Lower leg skin (tissue), 3 donors: ENCODE measurements around the gene SGMS2.

Experiments used
- CTCF ChIP-seq, 3 donors: fragments of 450-650 bp; IDR thresholded peaks; one replicate each; pipeline ENCODE4 v1.5.1; 2016; ENCODE audit warnings: antibody characterized with exemption in 3 of 3, mild to moderate bottlenecking in 3 of 3, moderate library complexity in 2 of 3
- POLR2A ChIP-seq, 2 donors: fragments of 450-650 bp; IDR thresholded peaks; one replicate each; pipeline ENCODE4 v1.6.1; 2016 to 2017; ENCODE audit warnings: antibody characterized with exemption in 2 of 2, mild to moderate bottlenecking in 1 of 2, moderate library complexity in 1 of 2

GRCh38 chr4:107950746-107951540, 126.2 kb downstream of the SGMS2 start:
- TF ChIP-seq CTCF (IDR thresholded peaks at IDR 0.05) (no peak), POLR2A (IDR thresholded peaks at IDR 0.05) (no peak)
